Omental fat pad (tissue), 4 donors: ENCODE data around the gene CDS2. TPM values are rescaled to one million over a fixed set of nuclear protein-coding genes. Genes with fewer than 3 reads are reported as not detected.

ENCODE experiments used
- ATAC-seq: fragments of 150-250 bp; one replicate; pipeline ENCODE4 v1.9.1; 2016; ENCODE audit warnings: mild to moderate bottlenecking, moderate library complexity; ENCODE audit not compliant: low FRiP score
- DNase-seq: peaks from one replicate; pipeline ENCODE4 v3.0.0-alpha.2; 2019; ENCODE audit warnings: low spot score
- CTCF ChIP-seq, 3 donors: fragments of 450-650 bp; IDR thresholded peaks; one replicate each; pipeline ENCODE4 v1.5.1; 2016 to 2017; ENCODE audit warnings: antibody characterized with exemption in 3 of 3, mild to moderate bottlenecking in 3 of 3, moderate library complexity in 2 of 3
- total RNA-seq, 4 donors: library from RNA; depleted of rRNA; stranded (reverse); fragments of >200 nt; gene quantifications; one replicate each; pipeline ENCODE4 v1.1.0, GENCODE V29; 2016

The CDS2 gene
- total RNA-seq, 4 donors from 2014 or later = 27.5 to 49.5 (median 35.5) TPM

- DNase-seq (no peak), ATAC-seq (no peak)
- no peak for TF ChIP-seq CTCF (IDR thresholded peaks at IDR 0.05)
Measured at GRCh38 chr20:5127859-5128424, 1.1 kb downstream of the CDS2 start.

- TF ChIP-seq CTCF (IDR thresholded peaks at IDR 0.05) = no peak
- DNase-seq = no peak
- ATAC-seq = no peak
Measured at GRCh38 chr20:5128886-5129285, 2.1 kb downstream of the CDS2 start.

- DNase-seq = no peak
- ATAC-seq = no peak
- TF ChIP-seq CTCF (IDR thresholded peaks at IDR 0.05) = no peak
Measured at GRCh38 chr20:5131502-5131901, 4.7 kb downstream of the CDS2 start.

- DNase-seq (no peak), ATAC-seq (no peak)
- TF ChIP-seq CTCF (IDR thresholded peaks at IDR 0.05) = no peak
Measured at GRCh38 chr20:5133998-5134397, 7.2 kb downstream of the CDS2 start.

- ATAC-seq (no peak), DNase-seq (no peak)
- no peak for TF ChIP-seq CTCF (IDR thresholded peaks at IDR 0.05)
Measured at GRCh38 chr20:5135363-5136012, 8.7 kb downstream of the CDS2 start.

GRCh38 chr20:5136096-5136495 lies 9.3 kb downstream of the CDS2 start:
- no peak for ATAC-seq
- no peak for TF ChIP-seq CTCF (IDR thresholded peaks at IDR 0.05)
- no peak for DNase-seq

- DNase-seq (no peak), ATAC-seq (no peak)
- no peak for TF ChIP-seq CTCF (IDR thresholded peaks at IDR 0.05)
Measured at GRCh38 chr20:5140195-5140594, 13.4 kb downstream of the CDS2 start.
